Measurements from ENCODE around the gene OR51D1.

Gene OR51D1

DNA sequence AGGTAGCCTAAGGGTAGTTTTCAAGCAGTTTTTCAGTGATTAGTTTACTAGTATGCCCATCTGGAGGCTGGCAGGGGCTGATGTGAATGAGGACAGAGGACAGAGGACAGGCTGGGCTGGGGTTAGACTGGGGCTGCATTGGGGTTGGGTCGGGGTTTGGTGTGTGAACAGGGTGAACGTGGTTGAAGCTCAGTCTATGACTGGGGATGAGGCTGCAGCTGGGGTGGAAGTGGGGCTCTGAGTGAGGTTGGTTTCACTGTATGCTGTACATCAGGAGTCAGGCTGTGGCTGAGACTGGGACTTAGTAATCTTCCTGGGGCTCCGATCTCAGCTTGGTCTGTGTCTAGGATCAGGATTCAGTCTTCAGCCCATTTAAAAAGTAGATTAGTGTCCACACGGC, 7.0 kb downstream of the OR51D1 start:
- DNase-seq (ENCODE audit: low read depth in 1 of 2, low spot score in 1 of 2), result no peak
- no peak for TF ChIP-seq SPI1 (IDR thresholded peaks at IDR 0.05; ENCODE audit: borderline replicate concordance, low read depth)
- TF ChIP-seq GABPA (IDR thresholded peaks at IDR 0.05; ENCODE audit: low read depth), result no peak
- no peak for TF ChIP-seq REST (IDR thresholded peaks at IDR 0.05; ENCODE audit: insufficient replicate concordance, low read depth)
- TF ChIP-seq POLR2AphosphoS5 (IDR thresholded peaks at IDR 0.05; ENCODE audit: low read depth), result no peak
- TF ChIP-seq CTCF (IDR thresholded peaks at IDR 0.05; ENCODE audit: insufficient read depth, low read length), result no peak
- no peak overlapping the region for H3K4me3 ChIP-seq (replicated peaks; ENCODE audit: insufficient read depth, low read length)
- H3K27me3 ChIP-seq (ENCODE audit: insufficient read depth, poor library complexity, severe bottlenecking), result peaks cover 3% of the 10 kb centered on the region
- no peak overlapping the region for H3K27ac ChIP-seq (replicated peaks)

DNA sequence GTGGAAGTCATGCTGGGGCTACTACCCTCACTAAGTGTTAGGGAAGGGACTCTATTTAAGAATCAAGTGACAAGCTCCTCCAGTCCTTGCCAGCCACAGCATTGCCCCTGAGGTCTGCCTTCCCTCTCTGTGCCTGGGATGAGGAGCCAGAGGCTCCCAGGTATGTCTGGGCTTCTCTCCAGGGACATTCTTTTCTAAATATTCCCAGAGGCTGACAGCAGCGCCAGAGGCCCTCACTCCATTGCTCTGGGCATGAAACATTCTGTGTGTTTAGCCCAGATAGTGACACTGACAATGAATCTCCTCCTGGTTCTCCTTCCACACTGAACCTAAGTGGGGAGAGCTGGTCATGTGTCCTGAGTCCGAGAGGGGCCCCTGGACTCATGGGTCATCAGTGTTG, 8.7 kb downstream of the OR51D1 start:
- TF ChIP-seq POLR2AphosphoS5 (IDR thresholded peaks at IDR 0.05; ENCODE audit: low read depth), result no peak
- TF ChIP-seq CTCF (IDR thresholded peaks at IDR 0.05; ENCODE audit: insufficient read depth, low read length), result no peak
- TF ChIP-seq REST (IDR thresholded peaks at IDR 0.05; ENCODE audit: insufficient replicate concordance, low read depth), result no peak
- TF ChIP-seq SPI1 (IDR thresholded peaks at IDR 0.05; ENCODE audit: borderline replicate concordance, low read depth), result no peak
- no peak for TF ChIP-seq GABPA (IDR thresholded peaks at IDR 0.05; ENCODE audit: low read depth)

DNA sequence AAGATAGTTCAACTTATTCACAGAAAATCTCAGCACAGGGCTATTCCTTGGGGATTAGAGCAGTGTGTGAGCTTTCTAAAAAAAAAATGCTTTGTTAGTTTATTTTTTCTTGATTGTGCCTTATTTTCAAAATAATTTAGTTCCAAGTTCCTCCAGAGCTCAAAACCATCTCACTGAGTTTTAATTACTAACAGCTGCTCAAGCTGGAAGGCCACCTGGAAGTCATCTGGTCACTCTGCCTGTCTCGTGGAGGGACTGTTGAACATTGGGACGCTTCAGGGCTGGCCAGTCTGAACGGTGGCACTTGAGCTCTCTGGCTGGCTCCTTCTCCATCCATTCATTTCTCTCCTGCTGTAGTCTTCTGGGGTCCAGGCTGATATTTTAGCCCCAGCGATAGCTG, 10.5 kb downstream of the OR51D1 start:
- TF ChIP-seq CTCF (IDR thresholded peaks at IDR 0.05; ENCODE audit: insufficient read depth, low read length), result no peak
- TF ChIP-seq REST (IDR thresholded peaks at IDR 0.05; ENCODE audit: insufficient replicate concordance, low read depth), result no peak
- TF ChIP-seq GABPA (IDR thresholded peaks at IDR 0.05; ENCODE audit: low read depth), result no peak
- no peak for TF ChIP-seq SPI1 (IDR thresholded peaks at IDR 0.05; ENCODE audit: borderline replicate concordance, low read depth)
- TF ChIP-seq POLR2AphosphoS5 (IDR thresholded peaks at IDR 0.05; ENCODE audit: low read depth), result no peak
- Histone ChIP-seq H3K27me3 (ENCODE audit: insufficient read depth, poor library complexity, severe bottlenecking) (peaks cover 5% of the 10 kb centered on the region), H3K27ac (replicated peaks) (no peak overlapping the region), H3K4me3 (replicated peaks; ENCODE audit: insufficient read depth, low read length) (no peak overlapping the region)
- no peak for DNase-seq (ENCODE audit: low read depth in 1 of 2, low spot score in 1 of 2)

More for the DNA sequence above, 8.7 kb downstream of the OR51D1 start:
- Histone ChIP-seq H3K27ac (replicated peaks) (no peak overlapping the region), H3K27me3 (ENCODE audit: insufficient read depth, poor library complexity, severe bottlenecking) (peaks cover 5% of the 10 kb centered on the region), H3K4me3 (replicated peaks; ENCODE audit: insufficient read depth, low read length) (no peak overlapping the region)
- no peak for DNase-seq (ENCODE audit: low read depth in 1 of 2, low spot score in 1 of 2)
